DLD1 (cell line): ENCODE data around the gene FHIP1A.

Experiments
- in situ Hi-C: cut with HindIII; loops from 2 replicates; pipeline ENCODE4 v1.10.0; 2017; ENCODE audit warnings: low sequenced_read_pairs

The FHIP1A gene

DNA sequence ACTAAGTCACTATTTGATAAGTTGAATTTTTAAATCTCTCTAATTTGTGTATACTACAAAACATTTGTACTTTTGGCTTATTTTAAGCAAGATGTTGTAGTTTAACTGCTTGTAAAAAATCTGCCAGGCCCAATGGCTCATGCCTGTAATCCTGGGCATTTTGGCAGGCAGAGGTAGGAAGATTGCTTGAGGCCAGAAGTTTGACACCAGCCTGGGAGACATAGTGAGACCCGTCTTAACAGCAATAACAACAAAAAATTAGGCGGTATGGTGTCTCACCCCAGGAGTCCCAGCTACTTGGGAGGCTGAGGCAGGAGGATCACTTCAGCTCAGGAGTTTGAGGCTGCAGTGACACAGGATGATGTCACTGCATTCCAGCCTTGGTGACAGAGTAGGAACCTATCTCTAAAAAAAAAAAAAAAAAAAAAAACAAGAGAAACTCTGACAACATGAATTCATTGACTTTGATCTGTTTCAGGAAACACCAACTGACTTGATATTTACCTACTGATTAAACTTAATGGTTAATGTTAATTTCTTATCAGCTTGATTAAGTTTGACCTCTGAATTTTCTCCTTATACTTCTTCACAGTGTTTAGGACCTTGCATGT is 8.9 kb downstream of the FHIP1A start:
- in situ Hi-C loops: no loop called here

GRCh38 chr4:151418385-151418784 is 9.4 kb downstream of the FHIP1A start:
- in situ Hi-C loops: no loop called here

DNA sequence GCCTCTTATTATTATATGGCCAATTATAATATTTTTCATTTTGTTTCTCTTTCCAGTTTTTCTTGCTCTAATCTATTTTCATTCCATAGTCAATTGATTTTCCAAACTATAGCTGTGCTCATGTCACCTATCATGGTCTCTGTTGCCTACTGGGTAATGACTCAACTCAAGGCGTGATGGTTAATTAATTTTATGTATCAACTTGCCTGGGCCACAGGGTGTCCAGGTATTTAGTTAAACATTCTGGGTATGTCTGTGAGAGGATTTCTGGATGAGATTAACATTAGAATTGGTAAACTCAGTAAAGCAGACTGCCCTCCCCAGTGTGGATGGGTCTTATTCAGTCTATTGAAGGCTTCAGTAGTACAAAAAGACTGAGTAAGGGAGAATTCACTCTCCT is 9.9 kb downstream of the FHIP1A start:
- in situ Hi-C loops: no loop called here

- in situ Hi-C loops: no loop called here
Observed at GRCh38 chr4:151420250-151420807, 11.4 kb downstream of the FHIP1A start.

DNA sequence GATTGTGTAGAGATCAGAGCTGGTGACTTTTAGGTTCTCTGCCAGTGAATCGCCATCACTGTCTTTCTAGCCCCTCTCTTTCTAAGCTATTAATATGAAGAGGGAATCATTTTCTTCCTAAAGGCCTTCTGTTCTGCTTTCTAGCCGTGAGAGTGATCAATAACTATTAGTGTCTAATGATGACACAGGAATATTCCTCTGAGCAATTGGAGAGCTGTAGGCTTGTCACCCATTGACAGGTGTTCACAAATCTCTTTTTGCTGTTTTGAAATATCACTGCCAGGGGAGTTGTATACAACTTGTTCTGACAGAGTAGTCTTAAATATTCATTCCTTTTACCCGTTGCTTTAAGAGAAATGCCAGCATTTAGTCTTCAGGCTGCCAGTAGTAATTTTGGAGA is 13.9 kb downstream of the FHIP1A start:
- in situ Hi-C loops: no loop called here

- in situ Hi-C loops: no loop called here
Observed at GRCh38 chr4:151426513-151426912, 17.5 kb downstream of the FHIP1A start.

- in situ Hi-C loops: no loop called here
Observed at GRCh38 chr4:151427266-151427665, 18.3 kb downstream of the FHIP1A start.

DNA sequence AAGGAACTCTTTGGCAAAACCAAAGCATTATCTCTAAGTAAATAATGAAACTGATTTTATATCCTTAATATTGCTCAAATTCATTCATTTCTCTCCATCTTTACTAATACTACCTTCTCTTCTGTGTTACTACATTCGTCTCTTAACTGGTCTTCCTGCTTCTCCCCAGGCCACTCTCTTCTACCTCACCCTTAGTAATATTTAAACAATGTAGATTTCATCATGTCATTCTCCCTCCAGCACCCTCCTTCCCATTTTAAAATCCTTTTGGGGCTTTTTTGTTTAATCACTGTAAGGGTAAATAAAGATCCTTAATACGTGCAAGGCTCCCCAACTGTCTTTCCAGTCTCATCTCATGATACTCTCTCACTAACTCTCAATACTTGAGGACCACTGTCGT is 19.4 kb downstream of the FHIP1A start:
- in situ Hi-C loops: no loop called here

DNA sequence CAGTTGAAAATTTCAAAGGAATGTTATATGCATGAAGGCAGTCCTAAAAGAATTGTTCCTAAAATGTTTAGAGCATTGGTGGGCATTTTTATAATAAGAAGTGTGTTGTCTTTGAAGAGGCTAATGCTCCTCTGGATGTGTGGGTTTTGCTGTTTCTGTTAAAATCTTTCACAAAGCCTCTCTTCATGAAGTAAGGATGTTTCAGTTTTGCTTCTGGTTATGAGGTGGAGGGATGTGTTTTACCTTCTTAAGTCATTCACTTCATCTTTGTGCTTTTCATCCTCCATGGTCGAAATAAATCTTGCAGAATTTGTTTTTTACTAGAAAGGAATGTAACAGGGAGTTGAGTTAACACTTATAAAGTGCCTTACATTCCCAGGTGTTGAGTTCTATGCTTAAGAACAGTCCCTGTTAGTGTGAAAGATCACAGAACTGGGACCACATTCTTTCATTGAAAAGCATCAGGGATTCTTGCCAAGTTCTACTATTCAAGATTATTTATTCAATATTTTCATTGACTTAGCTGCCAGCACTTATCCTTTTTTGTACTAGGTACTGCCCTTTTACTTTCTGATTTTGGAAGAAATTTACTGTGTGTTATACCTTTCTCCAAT is 21.1 kb downstream of the FHIP1A start:
- in situ Hi-C loops: no loop called here

DNA sequence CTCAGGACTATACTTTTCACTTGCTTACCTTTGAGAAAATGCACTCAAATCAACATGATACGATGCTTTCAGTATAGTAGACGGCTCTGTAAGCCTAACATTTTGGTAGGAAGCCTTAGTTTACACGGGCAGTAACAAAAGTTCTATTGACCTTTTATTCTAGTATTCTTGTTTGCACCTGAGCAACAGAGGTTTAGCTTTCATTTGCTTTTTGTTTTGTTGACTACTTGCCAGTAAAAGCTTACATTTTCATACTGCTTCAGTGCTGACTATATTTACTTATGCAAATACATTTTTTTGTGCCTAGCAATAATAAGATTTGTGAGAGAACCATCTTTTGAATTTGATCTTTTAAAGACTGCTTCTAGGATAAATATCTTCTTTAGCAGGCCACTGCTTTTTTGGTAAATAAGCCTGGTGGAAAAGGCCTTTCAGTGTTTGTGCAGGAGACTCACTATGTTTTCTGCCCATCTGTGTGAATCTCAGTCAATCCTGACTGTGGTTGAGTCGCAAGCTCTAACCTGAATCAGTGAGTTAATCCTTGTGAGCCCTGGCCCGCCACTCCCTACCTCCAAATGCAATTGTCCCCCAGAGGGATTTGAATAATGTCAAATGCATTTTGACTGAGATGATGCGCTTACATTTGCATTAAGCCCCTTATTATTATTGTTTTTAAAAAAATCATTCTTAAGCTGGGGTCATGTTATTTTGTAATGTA is 21.9 kb downstream of the FHIP1A start:
- in situ Hi-C loops: no loop called here

DNA sequence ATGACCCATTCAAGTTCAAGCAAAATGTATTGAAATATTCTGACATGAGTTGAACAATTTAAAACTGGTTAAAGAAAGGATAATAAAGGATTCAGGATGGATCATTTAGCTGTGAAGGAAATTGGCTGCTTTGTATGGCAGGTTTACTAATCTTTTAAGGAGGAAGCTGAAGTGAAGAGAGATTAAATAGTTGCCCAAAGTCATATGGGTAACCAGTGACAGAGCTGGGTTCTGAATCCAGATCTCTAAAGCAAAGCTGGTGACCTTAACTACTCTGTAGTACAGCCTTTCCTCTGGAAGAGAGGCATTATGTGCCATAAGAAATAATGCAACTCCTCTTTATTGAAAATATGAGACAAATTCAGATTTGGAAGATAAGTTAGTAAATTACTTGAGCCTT is 22.8 kb downstream of the FHIP1A start:
- in situ Hi-C loops: no loop called here

DNA sequence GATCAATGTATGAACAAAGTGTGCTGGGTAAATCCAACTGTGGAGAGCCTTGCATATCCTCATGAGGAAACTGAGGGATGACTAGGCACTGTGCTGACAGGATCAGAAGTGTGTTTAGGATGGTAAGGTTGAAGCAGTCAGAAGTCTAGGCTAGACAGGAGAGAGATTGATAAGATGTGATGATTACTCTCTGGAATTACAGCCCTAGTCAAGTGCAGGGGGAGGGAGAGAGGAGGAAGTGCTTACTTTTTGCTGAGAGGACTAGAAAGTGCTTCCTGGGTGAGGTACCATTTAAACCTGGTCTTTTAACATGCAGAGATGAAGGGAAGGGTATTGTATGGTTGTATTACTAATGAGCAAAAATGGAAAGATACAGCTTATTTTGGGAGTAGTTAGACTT is 23.7 kb downstream of the FHIP1A start:
- in situ Hi-C loops: no loop called here

DNA sequence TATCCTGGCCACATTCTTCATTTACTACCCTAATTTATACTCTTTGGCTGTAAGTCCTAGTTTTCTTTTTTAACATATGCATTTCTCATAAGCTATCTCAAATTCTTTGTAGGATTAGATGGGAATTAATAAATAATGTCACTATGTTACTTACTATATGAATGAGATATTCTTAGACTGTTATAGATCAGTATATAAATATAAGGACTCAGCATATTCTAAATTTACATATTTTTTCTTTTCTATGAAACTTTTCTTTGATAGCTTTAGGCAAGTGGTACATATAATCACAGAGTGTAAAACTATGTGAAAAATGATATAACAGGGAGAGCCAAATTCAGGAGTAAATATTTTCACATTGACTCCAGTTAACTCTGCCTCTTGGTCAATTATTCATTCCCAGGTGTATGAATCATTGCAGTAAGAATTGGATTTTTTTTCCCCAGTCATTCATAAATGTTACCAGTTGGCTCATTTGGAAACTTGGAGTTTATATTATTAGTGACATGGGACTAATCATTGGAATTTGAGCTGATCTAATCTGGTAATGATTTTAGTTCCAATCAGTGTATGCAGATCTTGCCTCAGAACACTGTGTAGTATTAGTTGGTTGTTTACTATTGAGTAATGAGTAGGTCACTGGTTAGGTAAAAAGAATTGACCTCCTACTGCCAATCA is 25.3 kb downstream of the FHIP1A start:
- in situ Hi-C loops: no loop called here

GRCh38 chr4:151436093-151436518 is 27.1 kb downstream of the FHIP1A start:
- in situ Hi-C loops: no loop called here

DNA sequence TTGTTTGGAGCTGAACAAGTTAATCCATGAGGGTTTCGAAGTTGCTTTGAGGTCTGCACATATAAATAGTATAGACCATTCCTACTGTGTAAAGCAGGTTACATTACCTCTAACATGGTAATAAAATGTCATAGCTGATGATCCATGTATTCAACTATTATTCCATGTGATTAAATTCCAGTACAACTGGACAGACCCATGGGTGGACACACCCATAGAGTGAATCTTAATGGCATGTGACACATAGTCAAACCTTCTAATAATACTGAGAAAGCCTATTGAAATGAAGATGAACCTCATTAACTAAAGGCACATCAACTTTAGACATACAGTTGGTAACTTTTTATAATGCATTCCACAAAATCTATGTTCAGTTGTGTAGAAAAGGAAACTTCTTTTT is 28.5 kb downstream of the FHIP1A start:
- in situ Hi-C loops: no loop called here

GRCh38 chr4:151438154-151438553 is 29.2 kb downstream of the FHIP1A start:
- in situ Hi-C loops: no loop called here

GRCh38 chr4:151439320-151439719 is 30.3 kb downstream of the FHIP1A start:
- in situ Hi-C loops: no loop called here

DNA sequence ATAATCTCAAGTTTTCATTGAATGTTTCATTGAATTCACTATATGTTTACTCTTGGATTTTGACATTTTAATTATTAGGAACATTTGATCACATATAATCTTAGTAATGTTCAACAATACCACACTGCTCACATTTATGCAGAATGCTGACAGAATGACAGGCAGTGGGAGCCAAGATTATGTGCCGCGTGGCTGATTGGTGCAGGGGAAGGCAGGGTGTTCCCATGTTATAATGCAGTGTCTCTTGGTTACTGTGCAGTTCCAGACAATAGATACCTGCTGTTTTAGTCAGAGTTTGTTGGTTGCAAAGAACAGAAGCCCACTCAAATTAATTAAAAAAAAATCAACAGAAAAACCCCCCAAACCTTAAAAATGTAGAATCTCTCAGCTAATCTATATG is 33.0 kb downstream of the FHIP1A start:
- in situ Hi-C loops: no loop called here

DNA sequence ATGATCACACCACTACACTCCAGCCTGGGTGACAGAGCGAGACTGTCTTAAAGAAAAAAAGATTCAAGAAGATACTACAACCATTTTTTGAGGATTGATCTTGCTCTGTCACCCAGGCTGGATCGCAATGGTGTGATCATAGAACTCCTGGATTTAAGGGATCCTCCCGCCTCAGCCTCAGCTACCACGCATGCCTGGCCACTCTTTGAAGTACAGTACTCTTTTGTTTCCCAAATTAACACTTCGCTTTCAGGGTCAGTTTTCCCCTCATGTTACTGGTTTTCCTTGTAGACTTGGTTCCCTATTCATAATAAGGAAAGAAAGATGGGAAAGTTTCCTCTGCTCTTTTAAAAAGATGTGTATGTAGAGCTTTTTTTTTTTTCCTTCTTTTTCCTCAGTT is 34.3 kb downstream of the FHIP1A start:
- in situ Hi-C loops: no loop called here

DNA sequence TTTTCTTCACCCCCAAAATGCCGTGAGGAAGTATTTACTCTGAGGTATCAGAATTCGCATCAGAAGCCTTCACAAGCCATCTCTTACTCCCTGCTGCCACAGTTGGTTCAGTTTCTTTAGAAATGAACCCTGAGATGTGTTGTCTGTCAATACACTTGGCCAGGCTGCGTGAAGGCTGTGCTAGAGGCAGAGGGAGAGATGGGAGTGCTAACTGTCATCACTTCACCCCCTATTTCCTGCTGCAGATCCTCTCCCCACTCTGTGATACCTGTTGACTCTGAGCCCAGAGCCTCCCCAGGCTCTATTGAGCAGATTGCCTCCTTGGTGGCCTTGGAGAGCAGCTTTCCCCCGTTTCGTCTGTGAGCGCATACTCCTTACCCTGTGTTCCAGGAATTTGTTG is 34.8 kb downstream of the FHIP1A start:
- in situ Hi-C loops: no loop called here

DNA sequence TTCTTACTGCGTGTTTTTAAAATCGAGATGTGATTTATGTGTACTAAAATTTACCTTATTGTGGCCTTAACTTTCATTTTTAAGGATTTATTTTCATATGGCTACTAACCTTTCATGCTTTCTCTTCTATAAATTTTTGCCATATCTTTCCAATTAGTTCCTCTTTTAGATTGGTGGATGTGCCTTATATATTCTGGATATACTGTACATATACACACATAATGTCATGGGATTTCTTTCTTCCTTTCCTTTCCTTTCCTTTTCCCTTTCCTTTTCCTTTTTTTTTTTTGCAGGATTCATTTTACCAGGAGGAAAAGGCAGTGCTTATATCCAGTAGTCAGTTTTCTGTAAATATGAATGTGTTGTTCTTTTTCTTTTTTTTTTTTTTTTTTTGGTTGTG is 37.2 kb downstream of the FHIP1A start:
- in situ Hi-C loops: no loop called here

- in situ Hi-C loops: no loop called here
Observed at GRCh38 chr4:151454513-151454912, 45.5 kb downstream of the FHIP1A start.
